Lower lobe of right lung (tissue), 2 donors: ENCODE measurements around the gene ZCWPW2. TPM values are rescaled to one million over a fixed set of nuclear protein-coding genes. Genes with fewer than 3 reads are reported as not detected.
A peak's percentile ranks its signal among the peaks of the same experiment; 100 is the strongest.

Experiments used
- ATAC-seq, 2 donors: fragments of 200-7000 bp; cut with Tn5 transposase; one replicate each; pipeline ENCODE4 v1.9.1; 2020 to 2022; ENCODE audit warnings: mild to moderate bottlenecking in 2 of 2, moderate library complexity in 2 of 2
- DNase-seq: peaks from one replicate; pipeline ENCODE4 v3.0.0-alpha.2; 2020
- H3K27ac ChIP-seq: fragments of 200-600 bp; one replicate; pipeline ENCODE4 v1.8.0; 2022
- H3K27me3 ChIP-seq: fragments of 200-600 bp; one replicate; pipeline ENCODE4 v1.8.0; 2022; ENCODE audit warnings: low read depth
- H3K36me3 ChIP-seq: fragments of 200-600 bp; one replicate; pipeline ENCODE4 v1.8.0; 2022; ENCODE audit warnings: mild to moderate bottlenecking
- H3K4me1 ChIP-seq: fragments of 200-600 bp; one replicate; pipeline ENCODE4 v1.8.0; 2022
- H3K4me3 ChIP-seq: fragments of 200-600 bp; one replicate; pipeline ENCODE4 v1.8.0; 2022; ENCODE audit warnings: mild to moderate bottlenecking
- H3K9me3 ChIP-seq: fragments of 200-600 bp; one replicate; pipeline ENCODE4 v1.8.0; 2022
- intact Hi-C: fragments of 100-400 bp; cut with DNase I; formaldehyde crosslinking; loops from one replicate; pipeline ENCODE4 v1.11.0; 2022
- total RNA-seq: library from RNA; stranded (reverse); fragmentation: NEBNext Ultra II Directional; extraction: Animal tissue kit (Norgen Biotek cat#: 25700); gene quantifications from one replicate; pipeline ENCODE4 v1.2.1, GENCODE V29; 2021
- TF ChIP-seq, protein P1 (sequence below): fragments of 200-600 bp; IDR thresholded peaks from one replicate; pipeline ENCODE4 v1.8.0; 2022; ENCODE audit warnings: antibody characterized with exemption, mild to moderate bottlenecking
- donor health status: DM: no; HTN: yes; CAD: no; lungs with severe emphysema.

The ZCWPW2 gene
- total RNA-seq, 1 donor from 2014 or later: 1.1 TPM

DNA sequence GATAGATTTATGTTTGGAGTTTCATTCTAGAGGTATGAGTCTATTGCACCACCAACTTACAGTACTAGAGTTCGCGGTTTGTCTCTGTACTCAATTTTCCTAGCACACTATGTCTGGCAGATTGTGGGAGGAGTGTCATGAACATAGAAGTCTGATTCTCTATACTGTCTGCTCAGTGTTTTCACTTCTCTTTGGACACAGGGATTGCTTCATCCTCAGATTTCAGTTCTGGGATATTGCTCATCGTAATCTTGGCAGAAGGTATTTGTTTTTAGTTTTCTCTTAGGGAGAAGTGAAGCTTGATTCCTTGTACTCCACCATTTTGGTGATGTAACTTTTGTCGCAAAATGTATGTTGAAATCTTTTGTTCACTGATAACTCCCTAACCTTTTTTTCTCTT lies 27.9 kb downstream of the ZCWPW2 start:
- Histone ChIP-seq H3K27me3 (no peaks in the 10 kb centered on the region), H3K9me3 (no peaks in the 10 kb centered on the region), H3K4me3 (no peak overlapping the region), H3K27ac (no peak overlapping the region), H3K4me1 (no peaks in the 10 kb centered on the region), H3K36me3 (no peaks in the 10 kb centered on the region)
- intact Hi-C loops: no loop called here
- ATAC-seq: peak; percentile 79 to 89
- DNase-seq: no peak
- TF ChIP-seq, protein P1, sequence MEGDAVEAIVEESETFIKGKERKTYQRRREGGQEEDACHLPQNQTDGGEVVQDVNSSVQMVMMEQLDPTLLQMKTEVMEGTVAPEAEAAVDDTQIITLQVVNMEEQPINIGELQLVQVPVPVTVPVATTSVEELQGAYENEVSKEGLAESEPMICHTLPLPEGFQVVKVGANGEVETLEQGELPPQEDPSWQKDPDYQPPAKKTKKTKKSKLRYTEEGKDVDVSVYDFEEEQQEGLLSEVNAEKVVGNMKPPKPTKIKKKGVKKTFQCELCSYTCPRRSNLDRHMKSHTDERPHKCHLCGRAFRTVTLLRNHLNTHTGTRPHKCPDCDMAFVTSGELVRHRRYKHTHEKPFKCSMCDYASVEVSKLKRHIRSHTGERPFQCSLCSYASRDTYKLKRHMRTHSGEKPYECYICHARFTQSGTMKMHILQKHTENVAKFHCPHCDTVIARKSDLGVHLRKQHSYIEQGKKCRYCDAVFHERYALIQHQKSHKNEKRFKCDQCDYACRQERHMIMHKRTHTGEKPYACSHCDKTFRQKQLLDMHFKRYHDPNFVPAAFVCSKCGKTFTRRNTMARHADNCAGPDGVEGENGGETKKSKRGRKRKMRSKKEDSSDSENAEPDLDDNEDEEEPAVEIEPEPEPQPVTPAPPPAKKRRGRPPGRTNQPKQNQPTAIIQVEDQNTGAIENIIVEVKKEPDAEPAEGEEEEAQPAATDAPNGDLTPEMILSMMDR: no peak

DNA sequence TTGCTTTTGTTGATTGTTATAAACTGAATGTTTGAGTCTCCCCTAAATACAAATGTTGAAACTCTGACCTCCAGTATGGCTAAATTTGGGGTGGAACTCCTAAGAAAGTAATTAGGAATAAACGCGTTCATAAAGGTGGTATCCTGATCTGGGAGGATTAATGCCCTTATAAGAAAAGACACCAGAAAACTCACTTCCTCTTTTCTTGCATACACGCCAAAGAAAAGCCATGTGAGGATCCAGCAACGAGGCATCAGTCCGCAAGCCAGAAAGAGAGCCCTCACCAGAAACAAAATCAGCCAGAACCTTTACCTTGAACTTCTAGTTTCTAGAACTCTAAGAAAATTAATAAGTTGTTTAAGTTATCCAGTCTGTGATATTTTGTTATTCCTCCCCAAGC lies 37.5 kb downstream of the ZCWPW2 start:
- H3K36me3 ChIP-seq: no peaks in the 10 kb centered on the region
- intact Hi-C loops: no loop called here
- H3K4me1 ChIP-seq: no peaks in the 10 kb centered on the region
- no peak for DNase-seq
- H3K4me3 ChIP-seq: no peak overlapping the region
- TF ChIP-seq, protein P1: no peak
- H3K9me3 ChIP-seq: no peaks in the 10 kb centered on the region
- no peaks in the 10 kb centered on the region for H3K27me3 ChIP-seq
- ATAC-seq: no peak
- no peak overlapping the region for H3K27ac ChIP-seq

DNA sequence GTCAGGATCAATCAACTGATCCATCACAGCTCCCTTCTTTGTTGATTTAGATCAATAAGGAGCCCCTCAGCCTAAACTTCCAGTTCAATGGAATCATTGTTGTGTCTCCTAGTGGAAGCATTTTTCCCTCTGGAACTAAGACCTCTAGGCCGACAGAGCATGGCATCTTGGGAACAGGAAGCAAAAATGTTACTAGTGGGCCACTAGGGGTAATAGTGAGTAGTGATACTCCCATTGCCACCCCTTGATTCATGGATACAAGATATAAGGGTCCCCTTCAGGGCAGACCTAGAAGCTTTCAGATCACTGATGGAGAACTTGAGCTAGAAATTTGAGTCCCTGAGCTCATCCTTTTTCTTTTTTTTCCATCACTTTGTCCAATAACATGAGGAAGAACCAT lies 40.5 kb downstream of the ZCWPW2 start:
- Histone ChIP-seq H3K27ac (no peak overlapping the region), H3K4me1 (no peaks in the 10 kb centered on the region), H3K4me3 (no peak overlapping the region), H3K36me3 (no peaks in the 10 kb centered on the region), H3K9me3 (no peaks in the 10 kb centered on the region), H3K27me3 (no peaks in the 10 kb centered on the region)
- TF ChIP-seq, protein P1: no peak
- intact Hi-C loops: no loop called here
- no peak for DNase-seq
- ATAC-seq: no peak

DNA sequence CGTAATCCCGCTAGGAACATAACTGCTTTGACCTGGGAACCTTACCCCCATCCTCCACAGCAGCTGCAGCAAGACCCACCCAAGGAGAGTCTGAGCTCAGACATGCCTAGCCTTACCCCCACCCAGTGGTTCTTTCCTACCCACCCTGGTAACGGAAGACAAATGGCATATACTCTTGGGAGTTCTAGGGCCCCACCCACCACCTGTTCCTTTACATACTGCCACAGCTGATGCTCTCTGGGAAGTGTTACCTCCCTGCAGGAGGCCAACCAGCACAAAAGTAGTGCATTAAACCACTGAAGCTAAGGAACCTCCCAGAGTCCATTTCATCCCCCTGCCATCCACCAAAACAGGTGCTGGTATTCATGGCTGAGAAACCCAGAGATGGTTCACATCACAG lies 50.7 kb downstream of the ZCWPW2 start:
- Histone ChIP-seq H3K4me1 (no peaks in the 10 kb centered on the region), H3K27me3 (no peaks in the 10 kb centered on the region), H3K36me3 (no peaks in the 10 kb centered on the region), H3K27ac (no peak overlapping the region), H3K4me3 (no peak overlapping the region), H3K9me3 (peaks cover 49% of the 10 kb centered on the region)
- no peak for ATAC-seq
- intact Hi-C loops: no loop called here
- no peak for DNase-seq
- TF ChIP-seq, protein P1: no peak

DNA sequence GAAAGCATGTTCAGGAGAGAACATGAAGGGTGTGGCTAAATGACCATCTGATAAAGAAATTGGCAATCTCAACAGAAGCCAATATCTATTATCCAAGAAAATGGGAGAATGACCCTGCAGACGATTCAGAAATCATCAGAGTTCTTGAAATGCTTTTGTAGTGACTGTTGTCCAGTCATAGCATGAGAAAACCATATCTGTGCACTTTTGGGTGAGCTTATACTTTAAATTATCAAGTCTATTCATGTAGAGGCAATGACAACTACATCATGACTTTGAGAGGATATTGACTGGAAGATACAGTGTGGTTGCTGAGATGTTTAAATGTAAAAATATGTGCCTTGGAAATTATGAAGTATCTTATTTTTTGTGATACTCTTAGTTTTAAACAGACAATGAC lies 57.7 kb downstream of the ZCWPW2 start:
- intact Hi-C loops: no loop called here
- Histone ChIP-seq H3K4me1 (no peaks in the 10 kb centered on the region), H3K4me3 (no peak overlapping the region), H3K27ac (no peak overlapping the region), H3K27me3 (no peaks in the 10 kb centered on the region), H3K36me3 (no peaks in the 10 kb centered on the region), H3K9me3 (peaks cover 32% of the 10 kb centered on the region)
- no peak for ATAC-seq
- TF ChIP-seq, protein P1: no peak
- no peak for DNase-seq

DNA sequence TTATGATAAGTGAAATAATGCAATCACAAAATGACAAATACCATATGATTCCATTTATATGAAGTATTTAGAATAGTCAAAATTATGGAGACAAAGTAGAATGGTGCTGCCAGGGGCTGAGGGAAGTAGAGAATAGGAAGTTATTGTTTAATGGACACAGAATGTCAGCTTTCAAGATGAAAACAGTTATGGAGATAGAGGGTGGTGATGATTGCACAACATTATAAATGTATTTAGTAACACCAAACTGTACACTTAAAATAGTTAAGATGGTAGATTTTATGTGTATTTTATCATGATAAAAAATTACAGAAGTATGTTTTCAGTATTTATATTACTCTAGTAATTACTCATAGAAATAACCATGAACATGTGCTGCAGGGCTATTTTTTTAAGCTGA lies 100.9 kb downstream of the ZCWPW2 start:
- Histone ChIP-seq H3K36me3 (no peaks in the 10 kb centered on the region), H3K27ac (no peak overlapping the region), H3K9me3 (no peaks in the 10 kb centered on the region), H3K4me1 (no peaks in the 10 kb centered on the region), H3K4me3 (no peak overlapping the region), H3K27me3 (no peaks in the 10 kb centered on the region)
- DNase-seq: no peak
- TF ChIP-seq, protein P1: no peak
- ATAC-seq: no peak
- intact Hi-C loops: no loop called here
